Measurements from ENCODE around the gene ZNF469.

DNA sequence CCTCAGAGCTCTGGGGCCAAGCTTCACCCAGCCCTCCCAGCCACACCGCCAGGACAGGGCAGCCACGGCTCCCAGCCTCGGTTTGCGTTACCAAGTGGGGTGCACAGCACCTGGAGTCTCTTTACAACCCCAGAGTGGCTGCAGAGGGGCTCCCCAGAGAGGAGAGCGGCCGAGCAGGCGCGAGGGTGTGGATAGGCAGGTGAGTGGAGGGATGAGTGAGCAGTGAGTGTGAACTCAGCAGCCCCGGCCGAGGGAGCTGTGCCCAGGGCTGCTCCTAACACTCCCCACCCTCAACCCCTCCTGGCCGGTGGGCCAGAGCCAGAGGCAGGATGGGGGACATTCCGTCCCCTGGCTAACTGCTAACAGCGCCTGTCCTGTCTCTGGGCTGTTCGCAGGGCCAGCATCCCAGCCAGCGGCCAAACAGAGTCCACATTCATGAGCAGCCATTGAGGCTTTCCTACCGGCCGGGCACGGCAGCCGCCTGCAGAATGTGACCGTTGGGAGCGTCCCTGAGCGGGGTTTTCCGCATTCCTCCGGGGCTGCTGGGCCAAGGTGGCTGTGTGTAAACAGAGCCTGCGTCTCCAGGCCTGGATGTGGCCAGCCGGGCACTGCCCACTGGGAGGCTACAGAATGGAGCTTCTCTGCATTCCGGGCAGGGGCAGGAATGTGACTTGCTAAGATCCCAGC, 5.3 kb downstream of the ZNF469 start:
- TF ChIP-seq ZNF23 (CRISPR knock-in tag; IDR thresholded peaks at IDR 0.05) (no peak), HEY1 (CRISPR knock-in tag; IDR thresholded peaks at IDR 0.05; ENCODE audit: borderline replicate concordance) (no peak), POLR2AphosphoS5 (IDR thresholded peaks at IDR 0.05; ENCODE audit: control insufficient read depth, insufficient read depth, low read depth, low read length) (no peak), RAD51 (IDR thresholded peaks at IDR 0.05; ENCODE audit: borderline replicate concordance, low read depth) (no peak), MBD2 (IDR thresholded peaks at IDR 0.05; ENCODE audit: borderline replicate concordance, low read depth) (no peak), ZNF224 (CRISPR knock-in tag; IDR thresholded peaks at IDR 0.05) (no peak), YY1 (IDR thresholded peaks at IDR 0.05; ENCODE audit: borderline replicate concordance in 1 of 3, control insufficient read depth in 1 of 3, extremely low read depth in 1 of 3, insufficient read depth in 3 of 3, insufficient read length in 1 of 3, insufficient replicate concordance in 2 of 3, low read depth in 1 of 3, low read length in 2 of 3) (no peak), MED1 (CRISPR knock-in tag; IDR thresholded peaks at IDR 0.05; ENCODE audit: borderline replicate concordance) (no peak)
- TF ChIP-seq, protein P1, sequence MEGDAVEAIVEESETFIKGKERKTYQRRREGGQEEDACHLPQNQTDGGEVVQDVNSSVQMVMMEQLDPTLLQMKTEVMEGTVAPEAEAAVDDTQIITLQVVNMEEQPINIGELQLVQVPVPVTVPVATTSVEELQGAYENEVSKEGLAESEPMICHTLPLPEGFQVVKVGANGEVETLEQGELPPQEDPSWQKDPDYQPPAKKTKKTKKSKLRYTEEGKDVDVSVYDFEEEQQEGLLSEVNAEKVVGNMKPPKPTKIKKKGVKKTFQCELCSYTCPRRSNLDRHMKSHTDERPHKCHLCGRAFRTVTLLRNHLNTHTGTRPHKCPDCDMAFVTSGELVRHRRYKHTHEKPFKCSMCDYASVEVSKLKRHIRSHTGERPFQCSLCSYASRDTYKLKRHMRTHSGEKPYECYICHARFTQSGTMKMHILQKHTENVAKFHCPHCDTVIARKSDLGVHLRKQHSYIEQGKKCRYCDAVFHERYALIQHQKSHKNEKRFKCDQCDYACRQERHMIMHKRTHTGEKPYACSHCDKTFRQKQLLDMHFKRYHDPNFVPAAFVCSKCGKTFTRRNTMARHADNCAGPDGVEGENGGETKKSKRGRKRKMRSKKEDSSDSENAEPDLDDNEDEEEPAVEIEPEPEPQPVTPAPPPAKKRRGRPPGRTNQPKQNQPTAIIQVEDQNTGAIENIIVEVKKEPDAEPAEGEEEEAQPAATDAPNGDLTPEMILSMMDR (IDR thresholded peaks at IDR 0.05 in 2 of 3, conservative IDR thresholded peaks at IDR 0.05 in 1 of 3; ENCODE audit: insufficient read depth in 2 of 3, low read depth in 1 of 3, low read length in 3 of 3) = no peak
- TF ChIP-seq, protein P2, sequence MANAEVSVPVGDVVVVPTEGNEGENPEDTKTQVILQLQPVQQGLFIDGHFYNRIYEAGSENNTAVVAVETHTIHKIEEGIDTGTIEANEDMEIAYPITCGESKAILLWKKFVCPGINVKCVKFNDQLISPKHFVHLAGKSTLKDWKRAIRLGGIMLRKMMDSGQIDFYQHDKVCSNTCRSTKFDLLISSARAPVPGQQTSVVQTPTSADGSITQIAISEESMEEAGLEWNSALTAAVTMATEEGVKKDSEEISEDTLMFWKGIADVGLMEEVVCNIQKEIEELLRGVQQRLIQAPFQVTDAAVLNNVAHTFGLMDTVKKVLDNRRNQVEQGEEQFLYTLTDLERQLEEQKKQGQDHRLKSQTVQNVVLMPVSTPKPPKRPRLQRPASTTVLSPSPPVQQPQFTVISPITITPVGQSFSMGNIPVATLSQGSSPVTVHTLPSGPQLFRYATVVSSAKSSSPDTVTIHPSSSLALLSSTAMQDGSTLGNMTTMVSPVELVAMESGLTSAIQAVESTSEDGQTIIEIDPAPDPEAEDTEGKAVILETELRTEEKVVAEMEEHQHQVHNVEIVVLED (CRISPR knock-in tag; IDR thresholded peaks at IDR 0.05) = no peak
- TF ChIP-seq, protein P3, sequence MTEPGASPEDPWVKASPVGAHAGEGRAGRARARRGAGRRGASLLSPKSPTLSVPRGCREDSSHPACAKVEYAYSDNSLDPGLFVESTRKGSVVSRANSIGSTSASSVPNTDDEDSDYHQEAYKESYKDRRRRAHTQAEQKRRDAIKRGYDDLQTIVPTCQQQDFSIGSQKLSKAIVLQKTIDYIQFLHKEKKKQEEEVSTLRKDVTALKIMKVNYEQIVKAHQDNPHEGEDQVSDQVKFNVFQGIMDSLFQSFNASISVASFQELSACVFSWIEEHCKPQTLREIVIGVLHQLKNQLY (CRISPR knock-in tag; conservative IDR thresholded peaks at IDR 0.05) = no peak

All from K562 (cell line).